ENCODE measurements around the gene NPLOC4. TPM values are rescaled to one million over a fixed set of nuclear protein-coding genes. Genes with fewer than 3 reads are reported as not detected.

Gene NPLOC4
- total and polyA plus RNA-seq, 2 of the 13 experiments (the other 11 are each of a cell fraction or from before 2014, with no cell fraction given): 57.0 to 97.0 TPM

GRCh38 chr17:81547614-81547982, 89.3 kb downstream of the NPLOC4 start (continued):
- no peak for TF ChIP-seq ZBTB40 (IDR thresholded peaks at IDR 0.05)
- no peak for TF ChIP-seq ZBTB40 (CRISPR knock-in tag; IDR thresholded peaks at IDR 0.05)
- TF ChIP-seq CENPT (CRISPR knock-in tag; IDR thresholded peaks at IDR 0.05; ENCODE audit: low read depth): no peak
- TF ChIP-seq SMAD1 (CRISPR knock-in tag; IDR thresholded peaks at IDR 0.05; ENCODE audit: borderline replicate concordance, low read depth): no peak
- no peak for TF ChIP-seq CSRNP1 (CRISPR knock-in tag; IDR thresholded peaks at IDR 0.05)
- TF ChIP-seq ELF3 (CRISPR knock-in tag; IDR thresholded peaks at IDR 0.05): no peak
- TF ChIP-seq ZNF501 (CRISPR knock-in tag; IDR thresholded peaks at IDR 0.05): no peak
- no peak for TF ChIP-seq KAT7 (CRISPR knock-in tag; IDR thresholded peaks at IDR 0.05; ENCODE audit: borderline replicate concordance)
- no peak for TF ChIP-seq SRF (IDR thresholded peaks at IDR 0.05; ENCODE audit: low read depth, low read length)

Measured in HepG2 (cell line).